ENCODE results near the gene HTN3. TPM values are rescaled to one million over a fixed set of nuclear protein-coding genes. Genes with fewer than 3 reads are reported as not detected.

HTN3 gene
- total RNA-seq, 1 experiment from 2014 or later, result not detected

Other genes with a start within 250 kb of the HTN3 start
- not detected in 2 replicates for gene SULT1E1, start 168.3 kb upstream of the HTN3 start, total RNA-seq (2014; rRNA removed; shearing (Covaris generic))
- not detected in 2 replicates for gene CSN1S1, start 97.4 kb upstream of the HTN3 start, total RNA-seq (2014; rRNA removed; shearing (Covaris generic))
- not detected in 2 replicates for gene CSN2, start 62.7 kb upstream of the HTN3 start, total RNA-seq (2014; rRNA removed; shearing (Covaris generic))
- gene STATH, start 32.5 kb upstream of the HTN3 start, total RNA-seq (2014; rRNA removed; shearing (Covaris generic)), result not detected in 2 replicates
- gene HTN1, start 22.0 kb downstream of the HTN3 start, total RNA-seq (2014; rRNA removed; shearing (Covaris generic)), result not detected in 2 replicates
- not detected in 2 replicates for gene PRR27, start 125.8 kb downstream of the HTN3 start, total RNA-seq (2014; rRNA removed; shearing (Covaris generic))
- not detected in 2 replicates for gene ODAM, start 167.3 kb downstream of the HTN3 start, total RNA-seq (2014; rRNA removed; shearing (Covaris generic))
- gene FDCSP, start 197.7 kb downstream of the HTN3 start, total RNA-seq (2014; rRNA removed; shearing (Covaris generic)), result not detected in 2 replicates
- not detected in 2 replicates for gene CSN3, start 214.1 kb downstream of the HTN3 start, total RNA-seq (2014; rRNA removed; shearing (Covaris generic))